HG02678 (cell line): ENCODE results near the gene MYH11.
"Not testable (repeated sequence)": the region's sequence is repeated elsewhere in the genome, so short reads cannot be mapped to it uniquely, and the experiment has no call there.

ENCODE experiments used
- ATAC-seq: cut with Tn5 transposase; IDR thresholded peaks from one replicate; pipeline ENCODE4 v1.9.1; 2021; ENCODE audit warnings: mild to moderate bottlenecking, moderate library complexity; ENCODE audit not compliant: unreplicated experiment

The MYH11 gene

GRCh38 chr16:15846510-15846909 is 10.3 kb downstream of the MYH11 start:
- ATAC-seq = no peak

- no peak for ATAC-seq
Measured at GRCh38 chr16:15843635-15844279, 13.1 kb downstream of the MYH11 start.

- not testable (repeated sequence) for ATAC-seq
Measured at GRCh38 chr16:15839204-15839603, 17.6 kb downstream of the MYH11 start.

GRCh38 chr16:15837761-15838160 is 19.1 kb downstream of the MYH11 start:
- no peak for ATAC-seq

GRCh38 chr16:15836965-15837611 is 19.7 kb downstream of the MYH11 start:
- ATAC-seq = no peak

GRCh38 chr16:15836074-15836473 is 20.8 kb downstream of the MYH11 start:
- ATAC-seq = no peak

- no peak for ATAC-seq
Measured at GRCh38 chr16:15835136-15835878, 21.5 kb downstream of the MYH11 start.

- no peak for ATAC-seq
Measured at GRCh38 chr16:15834502-15834901, 22.3 kb downstream of the MYH11 start.

- ATAC-seq = no peak
Measured at GRCh38 chr16:15833541-15833940, 23.3 kb downstream of the MYH11 start.

- no peak for ATAC-seq
Measured at GRCh38 chr16:15832241-15832640, 24.6 kb downstream of the MYH11 start.

- ATAC-seq = no peak
Measured at GRCh38 chr16:15830832-15831451, 25.9 kb downstream of the MYH11 start.

GRCh38 chr16:15829460-15829859 is 27.4 kb downstream of the MYH11 start:
- no peak for ATAC-seq

- ATAC-seq = no peak
Measured at GRCh38 chr16:15827709-15828343, 29.0 kb downstream of the MYH11 start.

GRCh38 chr16:15827299-15827698 is 29.5 kb downstream of the MYH11 start:
- no peak for ATAC-seq

- ATAC-seq = no peak
Measured at GRCh38 chr16:15825750-15826305, 31.0 kb downstream of the MYH11 start.

GRCh38 chr16:15822957-15823356 is 33.9 kb downstream of the MYH11 start:
- no peak for ATAC-seq

- ATAC-seq = no peak
Measured at GRCh38 chr16:15820837-15821236, 36.0 kb downstream of the MYH11 start.

GRCh38 chr16:15819046-15819445 is 37.8 kb downstream of the MYH11 start:
- ATAC-seq = no peak

GRCh38 chr16:15817446-15817845 is 39.4 kb downstream of the MYH11 start:
- no peak for ATAC-seq

- no peak for ATAC-seq
Measured at GRCh38 chr16:15816228-15816627, 40.6 kb downstream of the MYH11 start.

GRCh38 chr16:15812401-15812750 is 44.5 kb downstream of the MYH11 start:
- not testable (repeated sequence) for ATAC-seq
